ENCODE data around the gene CHMP4B.
A peak's percentile ranks its signal among the peaks of the same experiment; 100 is the strongest.

The CHMP4B gene

GRCh38 chr20:33851842-33852466 lies 40.8 kb downstream of the CHMP4B start:
- ATAC-seq (replicated peaks; ENCODE audit: extremely low read depth, poor library complexity, severe bottlenecking) (no peak), DNase-seq (ENCODE audit: low spot score in 2 of 2) (no peak)
- no peak overlapping the region for H3K27ac Mint-ChIP-seq (ENCODE audit: low read depth)
- peaks cover 33% of the 10 kb centered on the region for H3K36me3 Mint-ChIP-seq (ENCODE audit: insufficient read depth)
- H3K4me1 Mint-ChIP-seq = peaks cover 25% of the 10 kb centered on the region
- H3K4me3 Mint-ChIP-seq = no peak overlapping the region
- H3K9me3 Mint-ChIP-seq = no peaks in the 10 kb centered on the region
- H3K27me3 Mint-ChIP-seq = no peaks in the 10 kb centered on the region

GRCh38 chr20:33852626-33853506 lies 41.7 kb downstream of the CHMP4B start:
- ATAC-seq (replicated peaks; ENCODE audit: extremely low read depth, poor library complexity, severe bottlenecking) = no peak
- Mint-ChIP-seq H3K4me1 (peaks cover 24% of the 10 kb centered on the region), H3K9me3 (no peaks in the 10 kb centered on the region), H3K4me3 (no peak overlapping the region), H3K27ac (ENCODE audit: low read depth) (no peak overlapping the region), H3K36me3 (ENCODE audit: insufficient read depth) (peaks cover 31% of the 10 kb centered on the region), H3K27me3 (no peaks in the 10 kb centered on the region)
- DNase-seq (ENCODE audit: low spot score in 2 of 2) = no peak

DNA sequence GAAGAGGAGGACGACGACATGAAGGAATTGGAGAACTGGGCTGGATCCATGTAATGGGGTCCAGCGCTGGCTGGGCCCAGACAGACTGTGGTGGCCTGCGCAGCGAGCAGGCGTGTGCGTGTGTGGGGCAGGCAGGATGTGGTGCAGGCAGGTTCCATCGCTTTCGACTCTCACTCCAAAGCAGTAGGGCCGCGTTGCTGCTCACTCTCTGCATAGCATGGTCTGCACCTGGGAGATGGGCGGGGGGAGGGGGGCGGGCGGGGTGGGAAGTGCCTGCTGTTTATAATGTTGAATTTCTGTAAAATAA lies 42.3 kb downstream of the CHMP4B start:
- no peaks in the 10 kb centered on the region for H3K27me3 Mint-ChIP-seq
- no peak overlapping the region for H3K27ac Mint-ChIP-seq (ENCODE audit: low read depth)
- H3K36me3 Mint-ChIP-seq (ENCODE audit: insufficient read depth) = peaks cover 28% of the 10 kb centered on the region
- DNase-seq (ENCODE audit: low spot score in 2 of 2) = no peak
- ATAC-seq (replicated peaks; ENCODE audit: extremely low read depth, poor library complexity, severe bottlenecking) = no peak
- H3K4me1 Mint-ChIP-seq = peaks cover 29% of the 10 kb centered on the region
- H3K4me3 Mint-ChIP-seq = no peak overlapping the region
- H3K9me3 Mint-ChIP-seq = no peaks in the 10 kb centered on the region

DNA sequence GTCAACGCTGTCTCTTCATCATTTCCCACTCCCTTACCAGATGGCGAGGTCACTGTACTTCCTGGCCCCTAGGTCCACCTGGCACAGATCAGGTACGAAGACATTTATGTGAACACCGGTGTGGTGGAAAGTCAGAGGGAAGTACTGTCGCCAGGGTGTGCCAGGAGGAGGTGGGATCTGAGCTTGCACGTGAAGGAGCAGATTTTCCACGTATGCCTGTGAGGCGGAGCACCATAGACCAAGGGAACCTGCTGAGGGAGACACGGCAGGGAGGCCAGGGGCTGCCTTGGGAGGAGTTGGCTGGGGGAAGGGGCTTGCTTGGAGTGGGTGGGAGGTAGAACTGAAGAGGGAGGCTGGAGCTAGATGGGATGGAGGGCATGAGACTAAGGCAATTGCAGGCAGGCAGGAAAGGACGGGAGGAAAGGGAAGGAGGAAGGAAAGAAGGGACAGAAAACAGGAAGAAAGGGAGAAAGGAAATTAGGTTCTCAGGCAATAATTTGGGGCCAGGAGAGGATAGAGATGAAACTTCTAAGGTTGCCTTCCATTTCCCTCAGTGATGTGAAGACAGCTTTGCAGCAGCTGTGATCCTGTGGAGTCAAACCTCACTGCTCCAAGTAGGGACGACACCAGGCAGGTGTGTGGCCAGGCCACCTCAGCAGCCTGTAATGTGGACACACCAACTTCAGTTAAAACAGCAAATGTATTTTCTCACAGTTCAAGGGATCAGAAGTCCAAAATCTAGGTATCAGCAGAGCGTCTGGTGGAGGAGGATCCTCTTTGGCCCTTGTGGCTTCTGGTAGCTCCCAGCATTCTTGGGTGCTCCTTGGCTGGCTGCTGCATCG lies 46.8 kb downstream of the CHMP4B start:
- DNase-seq (ENCODE audit: low spot score in 2 of 2) = no peak
- Mint-ChIP-seq H3K27me3 (no peaks in the 10 kb centered on the region), H3K36me3 (ENCODE audit: insufficient read depth) (peaks cover 13% of the 10 kb centered on the region), H3K4me1 (peaks cover 30% of the 10 kb centered on the region), H3K27ac (ENCODE audit: low read depth) (peak overlapping the region; percentile 77), H3K9me3 (no peaks in the 10 kb centered on the region), H3K4me3 (no peak overlapping the region)
- no peak for ATAC-seq (replicated peaks; ENCODE audit: extremely low read depth, poor library complexity, severe bottlenecking)

DNA sequence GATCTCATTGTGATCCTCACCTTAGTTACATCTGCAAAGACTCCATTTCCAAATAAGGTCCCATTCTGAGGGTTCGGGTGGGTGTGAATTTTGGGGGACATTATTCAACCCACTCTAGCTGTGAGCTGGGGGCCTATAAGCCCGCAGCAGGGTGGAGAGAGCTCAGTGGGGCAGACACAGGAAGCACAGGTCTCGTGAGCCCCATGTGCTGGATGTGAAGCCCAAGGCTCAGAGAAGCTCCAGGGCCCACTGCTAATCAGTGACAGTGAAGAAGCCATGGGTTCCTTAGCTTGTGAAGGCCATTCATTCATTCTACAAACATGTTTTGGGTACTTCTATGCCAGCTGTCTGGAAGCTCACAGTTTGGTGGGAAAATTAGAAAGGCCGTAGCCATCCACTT lies 47.5 kb downstream of the CHMP4B start:
- Mint-ChIP-seq H3K4me3 (no peak overlapping the region), H3K36me3 (ENCODE audit: insufficient read depth) (peaks cover 13% of the 10 kb centered on the region), H3K4me1 (peaks cover 26% of the 10 kb centered on the region), H3K27ac (ENCODE audit: low read depth) (peak overlapping the region; percentile 77), H3K27me3 (no peaks in the 10 kb centered on the region), H3K9me3 (no peaks in the 10 kb centered on the region)
- no peak for DNase-seq (ENCODE audit: low spot score in 2 of 2)
- ATAC-seq (replicated peaks; ENCODE audit: extremely low read depth, poor library complexity, severe bottlenecking) = no peak

GRCh38 chr20:33859157-33859695 lies 48.1 kb downstream of the CHMP4B start:
- Mint-ChIP-seq H3K4me1 (peaks cover 26% of the 10 kb centered on the region), H3K27ac (ENCODE audit: low read depth) (peak overlapping the region; percentile 77), H3K4me3 (no peak overlapping the region), H3K36me3 (ENCODE audit: insufficient read depth) (peaks cover 8% of the 10 kb centered on the region), H3K9me3 (no peaks in the 10 kb centered on the region), H3K27me3 (no peaks in the 10 kb centered on the region)
- DNase-seq (ENCODE audit: low spot score in 2 of 2) (no peak), ATAC-seq (replicated peaks; ENCODE audit: extremely low read depth, poor library complexity, severe bottlenecking) (peak; percentile 56)

DNA sequence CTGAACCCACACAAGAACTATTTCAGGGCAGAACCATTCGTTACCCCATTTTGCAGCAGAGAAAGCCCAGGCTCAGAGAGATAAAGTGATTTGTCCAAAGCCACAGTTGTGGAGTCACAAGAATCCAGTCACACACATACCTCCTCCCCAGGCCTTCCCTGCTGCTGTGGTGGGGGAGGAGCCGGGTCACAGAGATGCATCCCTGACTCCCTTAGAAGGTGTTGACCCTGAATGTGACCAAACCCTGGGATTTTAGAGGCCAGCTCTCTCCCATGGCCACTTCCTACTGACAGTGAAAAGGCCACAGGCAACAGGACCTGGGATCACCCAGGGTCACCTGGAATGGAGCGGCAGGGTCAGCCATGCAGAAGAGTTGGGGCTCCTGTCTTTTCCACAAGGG lies 48.6 kb downstream of the CHMP4B start:
- no peak for DNase-seq (ENCODE audit: low spot score in 2 of 2)
- ATAC-seq (replicated peaks; ENCODE audit: extremely low read depth, poor library complexity, severe bottlenecking) = no peak
- Mint-ChIP-seq H3K9me3 (no peaks in the 10 kb centered on the region), H3K4me3 (no peak overlapping the region), H3K4me1 (peaks cover 26% of the 10 kb centered on the region), H3K27ac (ENCODE audit: low read depth) (peak overlapping the region; percentile 77), H3K36me3 (ENCODE audit: insufficient read depth) (peaks cover 5% of the 10 kb centered on the region), H3K27me3 (no peaks in the 10 kb centered on the region)

- ATAC-seq (replicated peaks; ENCODE audit: extremely low read depth, poor library complexity, severe bottlenecking) (no peak), DNase-seq (ENCODE audit: low spot score in 2 of 2) (no peak)
- H3K4me1 Mint-ChIP-seq = peaks cover 26% of the 10 kb centered on the region
- H3K27me3 Mint-ChIP-seq = no peaks in the 10 kb centered on the region
- H3K4me3 Mint-ChIP-seq = no peak overlapping the region
- no peak overlapping the region for H3K27ac Mint-ChIP-seq (ENCODE audit: low read depth)
- peaks cover under 1% of the 10 kb centered on the region for H3K36me3 Mint-ChIP-seq (ENCODE audit: insufficient read depth)
- H3K9me3 Mint-ChIP-seq = no peaks in the 10 kb centered on the region
These were observed 50.3 kb downstream of the CHMP4B start for GRCh38 chr20:33861458-33861857.

DNA sequence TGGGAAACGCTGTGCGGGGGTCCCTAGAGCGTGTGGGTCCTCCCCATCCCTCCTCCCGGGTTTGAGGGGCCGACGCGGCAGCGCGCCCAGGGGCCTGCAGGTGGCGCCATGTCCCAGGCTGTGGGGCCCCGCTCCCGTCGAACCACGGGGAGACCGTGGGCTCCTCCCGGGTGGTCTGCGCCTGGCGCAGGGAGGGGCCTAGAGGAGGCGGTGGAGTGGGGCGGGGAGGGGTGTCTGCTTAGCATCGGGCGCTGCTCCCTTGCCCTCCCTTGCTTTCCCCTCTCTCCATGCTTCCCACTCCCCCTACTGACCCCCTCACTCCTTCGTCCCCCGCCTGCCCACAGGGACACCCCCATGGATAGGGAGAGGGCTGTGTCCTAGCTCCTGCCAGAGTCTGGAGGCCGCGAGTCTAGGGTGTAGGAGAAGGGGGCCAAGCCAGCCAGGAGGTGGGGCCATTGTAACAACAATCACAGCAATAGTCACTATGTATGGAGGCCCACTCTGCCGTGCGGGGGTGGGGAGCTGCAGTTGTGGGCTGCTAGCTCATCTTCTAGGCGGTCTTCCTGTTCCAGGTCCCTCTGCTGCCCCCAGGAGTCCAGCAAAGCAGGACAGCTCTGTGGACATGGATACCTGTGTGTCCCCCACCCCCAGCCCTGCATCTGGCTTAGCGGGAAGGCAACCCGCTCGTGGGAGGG lies 51.7 kb downstream of the CHMP4B start:
- DNase-seq (ENCODE audit: low spot score in 2 of 2) = peak in 1 of 2 donors; percentile 30
- Mint-ChIP-seq H3K9me3 (no peaks in the 10 kb centered on the region), H3K27ac (ENCODE audit: low read depth) (no peak overlapping the region), H3K36me3 (ENCODE audit: insufficient read depth) (no peaks in the 10 kb centered on the region), H3K4me3 (no peak overlapping the region), H3K27me3 (no peaks in the 10 kb centered on the region), H3K4me1 (peaks cover 20% of the 10 kb centered on the region)
- no peak for ATAC-seq (replicated peaks; ENCODE audit: extremely low read depth, poor library complexity, severe bottlenecking)

DNA sequence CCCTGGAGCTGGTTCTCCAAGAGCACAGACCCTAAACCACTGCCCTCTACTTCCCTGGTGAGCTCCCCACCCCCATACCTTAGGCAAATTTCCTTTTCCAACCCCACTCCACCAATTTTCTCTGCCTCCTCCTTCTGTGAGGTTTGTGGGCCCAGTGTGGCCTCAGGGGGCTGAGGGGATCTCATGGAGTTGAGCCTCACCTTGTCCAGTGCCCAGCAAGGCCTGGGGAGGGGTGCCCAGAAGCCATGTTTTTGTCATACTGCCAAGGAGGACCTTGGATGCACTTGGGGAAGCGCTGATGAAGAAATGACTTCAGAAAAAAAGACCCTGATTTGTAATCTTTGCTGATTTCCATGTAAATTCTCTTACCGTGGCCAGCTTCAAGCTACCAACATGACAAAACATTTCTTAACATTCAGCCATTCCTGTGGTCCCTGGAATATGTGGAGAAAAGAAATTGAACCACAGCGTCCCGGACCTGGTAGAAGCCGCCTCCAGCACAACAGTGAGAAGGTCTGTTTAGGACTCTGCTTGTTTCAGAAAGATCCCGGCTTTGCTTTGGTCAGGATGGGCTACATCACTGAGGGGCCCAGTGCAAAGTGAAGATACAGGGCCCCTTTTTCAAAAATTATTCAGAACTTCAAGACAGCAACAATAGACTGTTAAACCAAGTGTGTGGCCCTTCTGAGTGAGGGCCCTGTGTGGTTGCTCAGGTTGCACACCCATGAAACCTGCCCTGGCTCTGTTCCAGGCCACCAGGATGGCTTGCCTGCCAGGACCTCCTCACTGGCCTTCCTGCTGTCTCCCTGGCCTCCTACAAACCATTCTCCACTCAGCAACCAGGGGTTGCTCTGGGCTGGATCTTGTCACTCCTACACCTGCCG lies 52.5 kb downstream of the CHMP4B start:
- DNase-seq (ENCODE audit: low spot score in 2 of 2) (no peak), ATAC-seq (replicated peaks; ENCODE audit: extremely low read depth, poor library complexity, severe bottlenecking) (no peak)
- H3K4me3 Mint-ChIP-seq = no peak overlapping the region
- peaks cover 12% of the 10 kb centered on the region for H3K4me1 Mint-ChIP-seq
- peaks cover 4% of the 10 kb centered on the region for H3K27me3 Mint-ChIP-seq
- H3K36me3 Mint-ChIP-seq (ENCODE audit: insufficient read depth) = no peaks in the 10 kb centered on the region
- no peak overlapping the region for H3K27ac Mint-ChIP-seq (ENCODE audit: low read depth)
- no peaks in the 10 kb centered on the region for H3K9me3 Mint-ChIP-seq

DNA sequence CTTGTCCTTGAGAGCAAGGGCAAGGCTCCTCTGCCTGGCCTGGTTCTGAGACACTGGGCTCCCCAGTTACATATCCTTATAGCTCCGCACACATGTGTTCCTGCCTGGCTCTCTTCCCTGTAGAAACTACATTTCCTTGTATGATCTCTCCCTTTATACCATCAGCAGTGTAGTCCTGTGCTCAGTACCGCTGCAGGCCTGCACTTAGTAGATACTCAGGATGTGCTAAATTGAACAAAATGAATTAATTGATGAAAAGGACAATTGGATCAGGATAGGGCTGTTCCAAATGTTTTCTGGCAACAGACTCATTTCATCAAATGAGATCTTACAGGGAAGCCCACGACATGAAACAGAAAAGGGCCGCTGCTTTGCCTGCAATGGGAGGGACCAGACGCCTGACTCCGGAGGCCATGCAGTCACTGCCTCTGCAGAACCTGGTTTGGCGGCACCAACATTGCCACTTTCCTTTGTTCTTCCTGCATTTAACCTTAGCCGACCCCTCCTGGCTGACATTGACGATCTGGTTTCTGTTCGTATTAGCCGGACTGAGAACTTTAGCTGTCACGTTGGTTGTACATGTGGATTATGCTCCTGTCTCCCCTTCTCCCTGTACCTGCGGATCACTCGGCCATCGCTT lies 53.3 kb downstream of the CHMP4B start:
- no peak overlapping the region for H3K4me3 Mint-ChIP-seq
- H3K27ac Mint-ChIP-seq (ENCODE audit: low read depth) = no peak overlapping the region
- no peak for DNase-seq (ENCODE audit: low spot score in 2 of 2)
- ATAC-seq (replicated peaks; ENCODE audit: extremely low read depth, poor library complexity, severe bottlenecking) = no peak
- no peaks in the 10 kb centered on the region for H3K36me3 Mint-ChIP-seq (ENCODE audit: insufficient read depth)
- H3K9me3 Mint-ChIP-seq = no peaks in the 10 kb centered on the region
- H3K4me1 Mint-ChIP-seq = peaks cover 4% of the 10 kb centered on the region
- H3K27me3 Mint-ChIP-seq = peaks cover 8% of the 10 kb centered on the region

All from central memory CD8-positive, alpha-beta T cell (primary cell).